Skeletal muscle tissue (tissue), 4 donors: ENCODE results near the gene LINGO1. TPM values are rescaled to one million over a fixed set of nuclear protein-coding genes. Genes with fewer than 3 reads are reported as not detected.

Experiments used
- H3K27ac ChIP-seq: one replicate; pipeline ENCODE4 v1.7.0; 2013; ENCODE audit warnings: mild to moderate bottlenecking, low read depth, low read length, inconsistent platforms
- H3K27me3 ChIP-seq, 3 donors: one replicate each; pipeline ENCODE4 v1.7.0; 2013; ENCODE audit warnings: low read length in 3 of 3; ENCODE audit not compliant: control insufficient read depth in 3 of 3, insufficient read depth in 3 of 3
- H3K36me3 ChIP-seq, 3 donors: one replicate each; pipeline ENCODE4 v1.7.0; 2013; ENCODE audit warnings: low read length in 3 of 3; ENCODE audit not compliant: control insufficient read depth in 3 of 3, insufficient read depth in 3 of 3
- H3K4me1 ChIP-seq, 3 donors: one replicate each; pipeline ENCODE4 v1.7.0; 2013; ENCODE audit warnings: low read length in 3 of 3, mild to moderate bottlenecking in 3 of 3; ENCODE audit not compliant: control insufficient read depth in 3 of 3, insufficient read depth in 3 of 3
- H3K4me3 ChIP-seq, 3 donors: one replicate each; pipeline ENCODE4 v1.7.0; 2013; ENCODE audit warnings: low read length in 3 of 3
- H3K9ac ChIP-seq, 3 donors: one replicate each; pipeline ENCODE4 v1.7.0; 2013; ENCODE audit warnings: low read length in 3 of 3, mild to moderate bottlenecking in 3 of 3, moderate library complexity in 2 of 3, low read depth in 1 of 3
- H3K9me3 ChIP-seq, 3 donors: one replicate each; pipeline ENCODE4 v1.7.0; 2013; ENCODE audit warnings: low read length in 3 of 3; ENCODE audit not compliant: control insufficient read depth in 3 of 3
- total RNA-seq: library from RNA; depleted of rRNA; stranded (reverse); fragments of >200 nt; gene quantifications from one replicate; pipeline ENCODE4 v1.2.3, GENCODE V29; 2014
- donor health status: Osteomylitis.

The LINGO1 gene
- total RNA-seq, 1 donor from 2014 or later = 3.7 TPM

GRCh38 chr15:77657634-77658238 lies 25.0 kb upstream of the LINGO1 start:
- no peak overlapping the region for H3K9ac ChIP-seq
- no peak overlapping the region for H3K27ac ChIP-seq
- H3K9me3 ChIP-seq = peaks cover 2 to 7% (median 6%) of the 10 kb centered on the region in 3 donors
- no peaks in the 10 kb centered on the region for H3K36me3 ChIP-seq
- H3K4me1 ChIP-seq = no peaks in the 10 kb centered on the region
- no peak overlapping the region for H3K4me3 ChIP-seq
- peaks cover 29 to 72% (median 49%) of the 10 kb centered on the region in 3 donors for H3K27me3 ChIP-seq

GRCh38 chr15:77656294-77656693 lies 23.6 kb upstream of the LINGO1 start:
- Histone ChIP-seq H3K9ac (no peak overlapping the region), H3K27me3 (peaks cover 26 to 66% (median 45%) of the 10 kb centered on the region in 3 donors), H3K4me3 (no peak overlapping the region), H3K27ac (no peak overlapping the region), H3K9me3 (peaks cover 2 to 7% (median 6%) of the 10 kb centered on the region in 3 donors), H3K36me3 (no peaks in the 10 kb centered on the region), H3K4me1 (no peaks in the 10 kb centered on the region)

DNA sequence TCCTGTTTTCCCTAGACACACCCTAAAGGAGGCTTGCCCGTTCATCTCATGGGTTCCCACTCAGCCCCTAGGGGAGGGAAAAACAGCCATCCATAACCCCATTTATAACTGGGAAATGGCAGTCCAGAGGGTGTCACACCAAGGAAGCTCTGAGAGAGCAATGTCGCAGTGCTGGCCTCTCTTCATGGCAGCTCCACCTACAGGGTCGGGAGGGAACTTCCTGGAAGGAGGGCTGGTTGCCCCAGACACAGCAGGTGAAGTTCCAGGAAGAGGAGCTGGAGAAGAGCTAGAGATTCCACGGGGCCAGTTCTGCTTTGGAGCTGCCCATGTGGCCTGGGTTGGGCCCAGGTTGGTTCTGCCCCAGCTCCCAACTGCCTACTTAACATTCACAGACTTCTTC lies 22.3 kb upstream of the LINGO1 start:
- H3K9ac ChIP-seq = no peak overlapping the region
- H3K27ac ChIP-seq = no peak overlapping the region
- H3K36me3 ChIP-seq = no peaks in the 10 kb centered on the region
- peaks cover 17 to 58% (median 39%) of the 10 kb centered on the region in 3 donors for H3K27me3 ChIP-seq
- no peaks in the 10 kb centered on the region for H3K4me1 ChIP-seq
- no peak overlapping the region for H3K4me3 ChIP-seq
- H3K9me3 ChIP-seq = peaks cover 2 to 7% (median 6%) of the 10 kb centered on the region in 3 donors

DNA sequence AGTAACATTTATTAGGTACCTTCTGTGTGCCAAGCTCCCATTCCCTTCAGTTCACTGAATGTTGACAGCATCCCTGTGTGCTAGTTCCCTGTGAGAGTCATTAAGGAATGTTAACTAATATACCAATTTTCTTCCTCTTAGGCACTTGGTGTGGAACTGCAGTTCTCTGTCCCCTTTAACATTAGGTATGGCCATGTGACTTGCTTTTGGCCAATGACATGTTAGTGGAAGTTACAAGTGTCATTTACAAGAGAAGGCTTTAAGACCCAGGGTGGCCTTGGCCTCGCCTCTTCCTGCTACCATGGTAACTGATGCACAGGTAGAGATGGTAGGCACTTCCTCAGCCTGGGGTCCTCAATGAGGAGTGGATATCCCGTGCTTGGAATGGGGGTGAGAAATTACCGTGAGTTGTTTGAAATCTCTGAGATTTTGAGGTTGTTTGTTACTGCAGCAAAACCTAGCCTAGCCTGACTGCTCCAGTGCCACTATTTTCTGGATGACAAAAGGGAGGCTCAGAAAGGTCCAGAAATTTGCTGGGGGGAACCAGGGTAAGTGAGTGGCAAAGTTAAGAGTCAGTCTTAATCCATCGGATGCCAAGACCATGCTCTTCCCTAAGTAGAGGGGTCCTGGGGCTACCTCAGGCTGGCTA lies 21.2 kb upstream of the LINGO1 start:
- Histone ChIP-seq H3K27ac (no peak overlapping the region), H3K9me3 (peaks cover 2 to 7% (median 6%) of the 10 kb centered on the region in 3 donors), H3K4me3 (no peak overlapping the region), H3K9ac (no peak overlapping the region), H3K27me3 (peaks cover 20 to 51% (median 35%) of the 10 kb centered on the region in 3 donors), H3K36me3 (no peaks in the 10 kb centered on the region), H3K4me1 (no peaks in the 10 kb centered on the region)

- Histone ChIP-seq H3K4me3 (no peak overlapping the region), H3K27me3 (peaks cover 3 to 29% (median 15%) of the 10 kb centered on the region in 3 donors), H3K27ac (no peak overlapping the region), H3K9ac (no peak overlapping the region), H3K4me1 (no peaks in the 10 kb centered on the region), H3K9me3 (peaks cover 2 to 7% (median 6%) of the 10 kb centered on the region in 3 donors), H3K36me3 (no peaks in the 10 kb centered on the region)
Measured at GRCh38 chr15:77650265-77650664, 17.6 kb upstream of the LINGO1 start.

DNA sequence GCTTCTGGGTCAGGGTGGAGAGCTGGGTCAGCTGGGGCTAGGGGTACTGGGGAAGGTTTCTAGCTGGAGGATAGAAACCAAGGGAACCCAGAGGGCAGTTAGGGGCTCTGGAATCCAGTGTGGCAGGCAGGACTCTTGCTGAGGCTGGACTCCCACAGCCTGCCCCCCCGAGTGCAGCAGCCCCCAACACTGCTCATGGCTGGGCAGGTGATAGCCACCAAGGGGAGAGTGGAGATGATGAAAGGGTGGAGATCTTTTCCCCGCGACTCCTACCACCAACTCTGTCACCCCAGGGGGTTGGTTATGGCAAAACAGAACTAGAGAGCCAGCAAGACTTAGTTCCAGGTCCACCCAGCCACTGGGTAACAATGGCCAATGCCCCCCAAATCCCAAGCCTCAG lies 16.9 kb upstream of the LINGO1 start:
- Histone ChIP-seq H3K4me1 (no peaks in the 10 kb centered on the region), H3K9ac (no peak overlapping the region), H3K9me3 (peaks cover 2 to 7% (median 6%) of the 10 kb centered on the region in 3 donors), H3K36me3 (no peaks in the 10 kb centered on the region), H3K27me3 (peaks cover 3 to 22% (median 9%) of the 10 kb centered on the region in 3 donors), H3K4me3 (no peak overlapping the region), H3K27ac (no peak overlapping the region)

GRCh38 chr15:77649017-77649416 lies 16.3 kb upstream of the LINGO1 start:
- H3K4me1 ChIP-seq = no peaks in the 10 kb centered on the region
- H3K9ac ChIP-seq = no peak overlapping the region
- peaks cover 8 to 22% (median 14%) of the 10 kb centered on the region in 3 donors for H3K27me3 ChIP-seq
- no peaks in the 10 kb centered on the region for H3K36me3 ChIP-seq
- H3K9me3 ChIP-seq = peaks cover 2% of the 10 kb centered on the region in 3 donors
- no peak overlapping the region for H3K4me3 ChIP-seq
- H3K27ac ChIP-seq = no peak overlapping the region

GRCh38 chr15:77647961-77648360 lies 15.2 kb upstream of the LINGO1 start:
- H3K27ac ChIP-seq = no peak overlapping the region
- H3K4me3 ChIP-seq = no peak overlapping the region
- no peaks in the 10 kb centered on the region for H3K4me1 ChIP-seq
- H3K27me3 ChIP-seq = peaks cover 10 to 23% (median 14%) of the 10 kb centered on the region in 3 donors
- no peak overlapping the region for H3K9ac ChIP-seq
- H3K36me3 ChIP-seq = no peaks in the 10 kb centered on the region
- no peaks in the 10 kb centered on the region for H3K9me3 ChIP-seq

DNA sequence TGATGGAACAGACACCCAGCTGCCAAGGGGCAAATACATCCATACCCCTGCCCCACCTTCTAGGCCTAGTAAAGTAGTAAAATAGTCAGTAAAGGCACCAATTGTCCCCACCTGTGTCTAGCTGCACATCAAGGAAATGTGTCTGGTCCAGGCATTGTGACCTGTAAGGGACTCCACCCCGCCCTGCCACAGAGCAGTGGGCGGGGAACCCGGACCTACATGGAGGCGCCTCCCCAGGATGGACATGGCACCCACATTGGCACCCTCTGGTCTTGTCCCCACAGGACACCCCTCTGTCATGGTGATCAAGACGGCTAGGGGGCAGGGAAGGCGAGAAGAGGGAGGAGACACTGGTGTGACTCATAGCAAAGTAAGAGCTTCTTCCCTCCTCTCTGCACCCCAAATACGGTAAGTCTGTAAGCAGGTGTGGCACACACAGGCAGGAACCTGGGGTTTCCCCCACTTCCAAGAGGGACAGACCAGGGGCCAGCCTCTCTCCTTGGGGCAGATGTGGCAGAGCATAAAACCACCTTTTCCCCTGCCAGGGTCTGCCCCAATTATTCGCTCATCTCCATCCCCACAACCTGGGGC lies 13.5 kb upstream of the LINGO1 start:
- H3K27me3 ChIP-seq = peaks cover 14 to 38% (median 23%) of the 10 kb centered on the region in 3 donors
- no peak overlapping the region for H3K9ac ChIP-seq
- no peak overlapping the region for H3K4me3 ChIP-seq

GRCh38 chr15:77645602-77646001 lies 12.9 kb upstream of the LINGO1 start:
- H3K9me3 ChIP-seq = no peaks in the 10 kb centered on the region
- no peaks in the 10 kb centered on the region for H3K36me3 ChIP-seq
- H3K9ac ChIP-seq = no peak overlapping the region
- H3K4me1 ChIP-seq = no peaks in the 10 kb centered on the region
- H3K27ac ChIP-seq = no peak overlapping the region
- H3K27me3 ChIP-seq = peaks cover 17 to 44% (median 23%) of the 10 kb centered on the region in 3 donors
- no peak overlapping the region for H3K4me3 ChIP-seq

More for the DNA sequence above, 13.5 kb upstream of the LINGO1 start:
- no peaks in the 10 kb centered on the region for H3K9me3 ChIP-seq
- no peaks in the 10 kb centered on the region for H3K4me1 ChIP-seq
- no peaks in the 10 kb centered on the region for H3K36me3 ChIP-seq
- no peak overlapping the region for H3K27ac ChIP-seq
